Hepatocyte (in vitro differentiated cells): ENCODE data around the gene EHMT2. TPM values are rescaled to one million over a fixed set of nuclear protein-coding genes. Genes with fewer than 3 reads are reported as not detected.

Experiments
- DNase-seq: peaks from one replicate; pipeline ENCODE4 v3.0.0-alpha.2; 2016; ENCODE audit warnings: low spot score
- H2AFZ ChIP-seq: fragments of 200-600 bp; sonication (generic); 2 replicates; pipeline ENCODE4 v1.6.0; 2016; ENCODE audit warnings: antibody characterized with exemption, mild to moderate bottlenecking
- H3K27ac ChIP-seq: fragments of 200-600 bp; sonication (generic); 2 replicates; pipeline ENCODE4 v1.5.1; 2016; ENCODE audit warnings: mild to moderate bottlenecking
- H3K27me3 ChIP-seq: fragments of 200-600 bp; sonication (generic); 2 replicates; pipeline ENCODE4 v1.6.1; 2016
- H3K36me3 ChIP-seq: fragments of 200-600 bp; sonication (generic); replicated peaks from 2 replicates; pipeline ENCODE4 v1.5.1; 2016; ENCODE audit warnings: low read depth; ENCODE audit not compliant: insufficient read depth
- H3K4me1 ChIP-seq: fragments of 200-600 bp; sonication (generic); 2 replicates; pipeline ENCODE4 v1.5.1; 2016; ENCODE audit warnings: mild to moderate bottlenecking, moderate library complexity; ENCODE audit not compliant: insufficient read depth
- H3K4me2 ChIP-seq: fragments of 200-600 bp; sonication (generic); 2 replicates; pipeline ENCODE4 v1.6.0; 2016
- H3K4me3 ChIP-seq: fragments of 200-600 bp; sonication (generic); 2 replicates; pipeline ENCODE4 v1.5.1; 2016; ENCODE audit warnings: mild to moderate bottlenecking
- H3K79me2 ChIP-seq: fragments of 200-600 bp; sonication (generic); 2 replicates; pipeline ENCODE4 v1.6.0; 2017; ENCODE audit warnings: mild to moderate bottlenecking
- H3K9me2 ChIP-seq: fragments of 200-600 bp; sonication (generic); replicated peaks from 2 replicates; pipeline ENCODE4 v1.6.0; 2017; ENCODE audit warnings: mild to moderate bottlenecking; ENCODE audit not compliant: insufficient read depth
- H3K9me3 ChIP-seq: fragments of 200-600 bp; sonication (generic); 2 replicates; pipeline ENCODE4 v1.5.1; 2016; ENCODE audit warnings: low read depth, mild to moderate bottlenecking
- H4K20me1 ChIP-seq: fragments of 200-600 bp; sonication (generic); 2 replicates; pipeline ENCODE4 v1.6.0; 2016; ENCODE audit warnings: mild to moderate bottlenecking; ENCODE audit not compliant: insufficient read depth, poor library complexity, severe bottlenecking
- EZH2 ChIP-seq: fragments of 200-600 bp; sonication (generic); IDR thresholded peaks from 2 replicates; pipeline ENCODE4 v1.6.1; 2016; ENCODE audit warnings: antibody characterized with exemption, mild to moderate bottlenecking, borderline replicate concordance
- EZH2phosphoT487 ChIP-seq: fragments of 200-600 bp; sonication (generic); IDR thresholded peaks from one replicate; pipeline ENCODE4 v1.6.1; 2018; ENCODE audit warnings: antibody characterized with exemption, mild to moderate bottlenecking, low read depth, moderate library complexity; ENCODE audit not compliant: unreplicated experiment, severe bottlenecking
- WGBS: methylation state at CpG from one replicate; pipeline ENCODE4 v1.1.6; 2016; ENCODE audit warnings: low lambda C conversion rate; ENCODE audit errors: missing lambda C conversion rate; 5-methylcytosine and 5-hydroxymethylcytosine counted together
- polyA plus RNA-seq: library from polyadenylated mRNA; unstranded; fragments of >200 nt; fragmentation: Nextera tagmentation; extraction: Ambion mirVana; gene quantifications from 2 replicates; pipeline ENCODE4 v1.2.1, GENCODE V29; 2016
- total RNA-seq: library from RNA; depleted of rRNA; stranded (reverse); fragments of >200 nt; gene quantifications from 2 replicates; pipeline ENCODE4 v1.2.3, GENCODE V29; 2014
- TF ChIP-seq, protein P1 (sequence below): fragments of 200-600 bp; sonication (generic); IDR thresholded peaks from 2 replicates; pipeline ENCODE4 v1.5.1; 2016; ENCODE audit warnings: antibody characterized with exemption, mild to moderate bottlenecking; ENCODE audit not compliant: poor library complexity

Gene EHMT2
- total and polyA plus RNA-seq, 2 experiments from 2014 or later, result 40.0 to 41.9 TPM

DNA sequence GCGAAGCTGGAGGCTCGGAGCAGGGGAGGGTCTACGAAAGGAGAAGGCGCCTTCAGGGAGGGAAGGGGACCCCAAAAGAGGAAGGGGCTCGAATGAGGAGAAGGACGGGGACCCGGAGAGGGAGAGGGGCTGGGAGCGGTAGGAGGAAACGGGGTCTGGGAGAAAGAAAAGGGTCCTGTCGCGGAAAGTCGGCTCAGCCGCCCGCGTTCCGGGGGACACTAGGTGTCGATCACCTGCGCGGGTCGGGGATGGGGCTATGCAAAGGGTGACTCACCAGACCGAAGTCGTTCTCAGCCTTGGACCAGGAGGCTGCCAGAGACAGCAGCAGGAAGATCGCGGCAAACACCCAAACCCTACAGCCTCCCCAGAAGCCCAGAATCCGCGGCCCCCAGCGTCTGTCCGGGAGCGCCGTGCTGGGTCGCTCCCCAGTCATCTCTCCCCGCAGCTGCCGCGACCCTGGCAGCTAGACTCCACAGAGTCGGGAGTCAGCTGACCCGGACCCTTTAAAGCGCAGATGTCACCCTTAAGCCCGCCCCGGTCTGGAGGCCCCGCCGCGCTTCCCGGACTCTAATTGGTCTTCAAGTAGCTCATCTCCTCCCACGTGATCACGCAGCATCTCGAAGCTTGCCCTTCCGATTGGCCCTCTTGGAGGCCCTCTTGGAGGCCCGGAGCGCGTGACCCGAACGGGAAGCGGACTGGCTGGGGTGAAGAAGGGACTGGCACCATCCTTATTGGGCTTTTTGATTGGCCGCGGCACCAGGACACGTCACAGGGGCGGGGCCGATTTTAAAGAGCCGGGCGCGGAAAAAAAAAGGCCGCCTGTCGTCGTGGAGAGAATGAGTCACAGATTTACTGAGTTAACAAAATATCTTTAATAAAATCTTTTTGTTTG, 34.9 kb downstream of the EHMT2 start, which contains the start of gene NEU1:
Gene NEU1, minus strand, starts transcription at position 478 of the 892 bp plus-strand sequence. Its CDS starts 45 bp downstream, at position 433.
- H2AFZ ChIP-seq, result peak within 1 kb of the TSS; percentile 13
- no peaks in the 10 kb centered on the region for H3K36me3 ChIP-seq
- no peaks in the 10 kb centered on the region for H3K9me3 ChIP-seq
- no peak for TF ChIP-seq EZH2phosphoT487
- no peak for TF ChIP-seq EZH2
- H3K27me3 ChIP-seq, result no peaks in the 10 kb centered on the region
- DNase-seq, result peak; percentile 100
- H3K27ac ChIP-seq, result peak within 1 kb of the TSS; percentile 84
- H3K9me2 ChIP-seq, result no peaks in the 10 kb centered on the region
- peaks cover 5% of the 10 kb centered on the region for H3K4me1 ChIP-seq
- peaks cover 19% of the 10 kb centered on the region for H3K79me2 ChIP-seq
- H3K4me3 ChIP-seq, result peak within 1 kb of the TSS; percentile 30
- 1% methylated on average over 55 of the region's 64 CpGs for WGBS
- H4K20me1 ChIP-seq, result peaks cover 2% of the 10 kb centered on the region
- H3K4me2 ChIP-seq, result peak within 1 kb of the TSS; percentile 86

DNA sequence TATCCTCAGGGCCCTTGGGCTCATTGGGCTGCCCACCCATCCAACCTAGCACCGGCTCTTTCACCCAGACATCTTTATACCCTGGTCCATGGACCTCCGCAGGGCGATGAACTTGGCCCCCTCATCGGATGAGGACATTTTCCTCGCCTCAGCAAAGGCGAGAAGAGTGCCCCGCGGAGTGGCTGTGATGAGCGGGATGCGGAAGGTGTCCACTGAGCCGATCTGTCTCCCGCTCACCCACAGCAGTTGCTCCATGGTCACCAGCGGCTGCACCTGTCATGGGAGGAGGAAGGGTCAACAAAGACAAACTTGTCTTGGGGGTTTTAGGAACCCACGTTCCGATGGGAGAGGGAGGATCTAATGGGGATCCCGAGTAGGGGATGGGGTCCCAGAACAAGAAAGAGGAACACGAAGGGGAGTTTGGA, 35.6 kb downstream of the EHMT2 start:
- Histone ChIP-seq H3K9me3 (no peaks in the 10 kb centered on the region), H4K20me1 (peaks cover 2% of the 10 kb centered on the region), H3K36me3 (no peaks in the 10 kb centered on the region), H3K4me1 (peaks cover 5% of the 10 kb centered on the region), H3K27ac (peak overlapping the region; percentile 57), H3K9me2 (no peaks in the 10 kb centered on the region), H3K4me3 (peak overlapping the region; percentile 30), H2AFZ (peak overlapping the region; percentile 1), H3K79me2 (peaks cover 19% of the 10 kb centered on the region), H3K27me3 (no peaks in the 10 kb centered on the region), H3K4me2 (peak overlapping the region; percentile 86)
- TF ChIP-seq EZH2 (no peak), EZH2phosphoT487 (no peak)
- TF ChIP-seq, protein P1, sequence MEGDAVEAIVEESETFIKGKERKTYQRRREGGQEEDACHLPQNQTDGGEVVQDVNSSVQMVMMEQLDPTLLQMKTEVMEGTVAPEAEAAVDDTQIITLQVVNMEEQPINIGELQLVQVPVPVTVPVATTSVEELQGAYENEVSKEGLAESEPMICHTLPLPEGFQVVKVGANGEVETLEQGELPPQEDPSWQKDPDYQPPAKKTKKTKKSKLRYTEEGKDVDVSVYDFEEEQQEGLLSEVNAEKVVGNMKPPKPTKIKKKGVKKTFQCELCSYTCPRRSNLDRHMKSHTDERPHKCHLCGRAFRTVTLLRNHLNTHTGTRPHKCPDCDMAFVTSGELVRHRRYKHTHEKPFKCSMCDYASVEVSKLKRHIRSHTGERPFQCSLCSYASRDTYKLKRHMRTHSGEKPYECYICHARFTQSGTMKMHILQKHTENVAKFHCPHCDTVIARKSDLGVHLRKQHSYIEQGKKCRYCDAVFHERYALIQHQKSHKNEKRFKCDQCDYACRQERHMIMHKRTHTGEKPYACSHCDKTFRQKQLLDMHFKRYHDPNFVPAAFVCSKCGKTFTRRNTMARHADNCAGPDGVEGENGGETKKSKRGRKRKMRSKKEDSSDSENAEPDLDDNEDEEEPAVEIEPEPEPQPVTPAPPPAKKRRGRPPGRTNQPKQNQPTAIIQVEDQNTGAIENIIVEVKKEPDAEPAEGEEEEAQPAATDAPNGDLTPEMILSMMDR, result no peak
- peak; percentile 23 for DNase-seq
- WGBS, result 52% methylated on average over 16 of the region's 17 CpGs

DNA sequence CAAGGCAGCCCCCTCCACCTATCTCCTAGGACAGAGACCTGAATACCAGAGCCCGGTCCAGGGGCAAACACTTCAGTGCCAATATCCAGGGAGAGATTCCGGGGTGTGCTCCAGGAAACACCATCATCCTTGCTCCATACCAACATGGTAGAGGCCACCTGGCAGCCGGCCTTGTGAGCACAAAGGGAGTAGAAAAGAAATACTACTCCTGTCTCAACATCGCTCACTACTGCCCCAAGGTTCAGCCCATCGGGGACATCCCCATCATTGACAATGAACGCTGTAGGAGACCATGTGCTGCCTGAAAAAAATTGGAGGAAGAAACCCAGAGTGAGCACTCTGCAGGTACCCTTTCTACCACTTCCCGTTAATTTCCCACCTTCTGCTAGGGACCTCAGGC, 36.3 kb downstream of the EHMT2 start:
- H3K27me3 ChIP-seq, result no peaks in the 10 kb centered on the region
- H3K36me3 ChIP-seq, result no peaks in the 10 kb centered on the region
- H4K20me1 ChIP-seq, result peaks cover 2% of the 10 kb centered on the region
- H3K4me3 ChIP-seq, result no peak overlapping the region
- no peak for TF ChIP-seq EZH2
- no peak for TF ChIP-seq EZH2phosphoT487
- TF ChIP-seq, protein P1, result no peak
- H3K9me3 ChIP-seq, result no peaks in the 10 kb centered on the region
- H2AFZ ChIP-seq, result no peak overlapping the region
- WGBS, result 95% methylated on average over 7 of the region's 7 CpGs
- H3K79me2 ChIP-seq, result peaks cover 19% of the 10 kb centered on the region
- H3K9me2 ChIP-seq, result no peaks in the 10 kb centered on the region
- peak overlapping the region; percentile 86 for H3K4me2 ChIP-seq
- no peak overlapping the region for H3K27ac ChIP-seq
- H3K4me1 ChIP-seq, result peaks cover 5% of the 10 kb centered on the region
- peak; percentile 4 for DNase-seq

DNA sequence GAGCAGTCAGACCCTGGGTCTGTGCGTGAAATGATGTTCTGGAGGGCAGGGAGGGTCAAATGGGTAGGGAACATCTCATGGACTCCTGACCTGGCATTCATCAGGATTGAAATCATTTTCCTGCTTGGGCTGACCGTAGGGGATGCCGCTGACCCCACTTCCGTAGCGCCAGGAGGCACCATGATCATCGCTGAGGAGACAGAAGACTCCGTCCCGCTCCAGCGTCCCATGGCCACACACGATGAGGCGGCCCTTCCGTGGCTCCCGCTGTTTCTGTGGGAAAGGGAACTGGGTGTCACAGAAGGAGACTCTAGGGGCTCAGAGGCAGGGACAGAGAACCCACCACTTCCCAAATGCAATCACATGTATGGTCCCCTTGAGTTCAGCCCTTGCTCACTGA, 37.1 kb downstream of the EHMT2 start:
- 98% methylated on average over 13 of the region's 13 CpGs for WGBS
- H3K4me1 ChIP-seq, result peaks cover 5% of the 10 kb centered on the region
- no peak overlapping the region for H2AFZ ChIP-seq
- peaks cover 19% of the 10 kb centered on the region for H3K79me2 ChIP-seq
- H3K4me3 ChIP-seq, result no peak overlapping the region
- no peaks in the 10 kb centered on the region for H3K9me3 ChIP-seq
- H4K20me1 ChIP-seq, result peaks cover 2% of the 10 kb centered on the region
- H3K27ac ChIP-seq, result no peak overlapping the region
- no peaks in the 10 kb centered on the region for H3K36me3 ChIP-seq
- no peaks in the 10 kb centered on the region for H3K27me3 ChIP-seq
- H3K4me2 ChIP-seq, result peak overlapping the region; percentile 86
- DNase-seq, result peak; percentile 2
- TF ChIP-seq EZH2phosphoT487, result no peak
- TF ChIP-seq EZH2, result no peak
- TF ChIP-seq, protein P1, result no peak
- H3K9me2 ChIP-seq, result no peaks in the 10 kb centered on the region
